ENCODE measurements around the gene GRB10. TPM values are rescaled to one million over a fixed set of nuclear protein-coding genes. Genes with fewer than 3 reads are reported as not detected.
A peak's percentile ranks its signal among the peaks of the same experiment; 100 is the strongest.

The GRB10 gene
- total RNA-seq, 3 donors from 2014 or later: 56.8 to 71.1 (median 61.2) TPM

- TF ChIP-seq POLR2AphosphoS5 (IDR thresholded peaks at IDR 0.05) (no peak), POLR2A (IDR thresholded peaks at IDR 0.05) (no peak), CTCF (IDR thresholded peaks at IDR 0.05) (no peak)
- no peaks in the 10 kb centered on the region for H3K36me3 ChIP-seq
- H3K9me3 ChIP-seq: no peaks in the 10 kb centered on the region
- H3K4me1 ChIP-seq: peaks cover 0 to 5% of the 10 kb centered on the region in 2 donors
- intact Hi-C loops (cut with DNase I; ENCODE audit: low total_unique reads): no loop called here
- H3K27ac ChIP-seq: peak overlapping the region; percentile 67 to 76
- no peaks in the 10 kb centered on the region for H3K27me3 ChIP-seq
- no peak for DNase-seq (ENCODE audit: low spot score in 2 of 2)
- no peak overlapping the region for H3K4me3 ChIP-seq
These were observed 126.4 kb downstream of the GRB10 start for GRCh38 chr7:50656141-50656895.

- H3K4me1 ChIP-seq: peaks cover 0 to 5% of the 10 kb centered on the region in 2 donors
- H3K9me3 ChIP-seq: no peaks in the 10 kb centered on the region
- DNase-seq (ENCODE audit: low spot score in 2 of 2): no peak
- peak overlapping the region in 1 of 2 donors; percentile 67 for H3K27ac ChIP-seq
- H3K4me3 ChIP-seq: no peak overlapping the region
- no peaks in the 10 kb centered on the region for H3K36me3 ChIP-seq
- no peak for TF ChIP-seq POLR2AphosphoS5 (IDR thresholded peaks at IDR 0.05)
- no peak for TF ChIP-seq CTCF (IDR thresholded peaks at IDR 0.05)
- no peak for TF ChIP-seq POLR2A (IDR thresholded peaks at IDR 0.05)
- intact Hi-C loops (cut with DNase I; ENCODE audit: low total_unique reads): no loop called here
- H3K27me3 ChIP-seq: no peaks in the 10 kb centered on the region
These were observed 127.2 kb downstream of the GRB10 start for GRCh38 chr7:50655490-50655889.

GRCh38 chr7:50655020-50655419 lies 127.7 kb downstream of the GRB10 start:
- no peaks in the 10 kb centered on the region for H3K9me3 ChIP-seq
- DNase-seq (ENCODE audit: low spot score in 2 of 2): no peak
- H3K36me3 ChIP-seq: no peaks in the 10 kb centered on the region
- H3K27me3 ChIP-seq: no peaks in the 10 kb centered on the region
- no peak overlapping the region for H3K4me3 ChIP-seq
- intact Hi-C loops (cut with DNase I; ENCODE audit: low total_unique reads): no loop called here
- no peak for TF ChIP-seq CTCF (IDR thresholded peaks at IDR 0.05)
- TF ChIP-seq POLR2AphosphoS5 (IDR thresholded peaks at IDR 0.05): no peak
- TF ChIP-seq POLR2A (IDR thresholded peaks at IDR 0.05): no peak
- H3K4me1 ChIP-seq: peaks cover 0 to 5% of the 10 kb centered on the region in 2 donors
- H3K27ac ChIP-seq: no peak overlapping the region

DNA sequence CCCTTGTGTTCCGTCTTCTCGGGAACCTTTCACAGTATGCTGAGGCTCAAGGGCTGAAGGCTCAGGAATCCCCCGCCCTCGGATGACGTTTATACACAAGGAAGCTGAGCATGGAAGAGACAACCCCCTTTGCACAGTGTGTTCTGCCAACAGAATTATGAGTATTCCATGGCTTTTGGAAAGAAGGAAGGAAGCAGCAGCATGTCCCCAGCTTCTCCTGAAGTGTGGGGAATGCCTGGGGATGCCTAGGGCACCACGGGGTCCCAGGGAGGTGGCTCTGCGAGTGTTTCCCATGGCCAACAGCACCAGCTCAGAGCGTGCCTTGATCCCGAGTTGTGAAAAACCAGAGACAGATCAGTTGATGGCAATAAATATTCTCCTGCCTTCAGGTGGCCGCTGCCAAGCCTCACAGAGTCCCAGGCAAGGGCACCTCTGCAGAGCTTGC lies 128.7 kb downstream of the GRB10 start:
- H3K9me3 ChIP-seq: no peaks in the 10 kb centered on the region
- H3K4me1 ChIP-seq: peaks cover 0 to 5% of the 10 kb centered on the region in 2 donors
- H3K27ac ChIP-seq: peak overlapping the region; percentile 45 to 84
- intact Hi-C loops (cut with DNase I; ENCODE audit: low total_unique reads): no loop called here
- no peak overlapping the region for H3K4me3 ChIP-seq
- no peaks in the 10 kb centered on the region for H3K27me3 ChIP-seq
- TF ChIP-seq POLR2AphosphoS5 (IDR thresholded peaks at IDR 0.05) (peak in 1 of 3 donors; percentile 10), CTCF (IDR thresholded peaks at IDR 0.05) (no peak)
- no peak for DNase-seq (ENCODE audit: low spot score in 2 of 2)
- no peaks in the 10 kb centered on the region for H3K36me3 ChIP-seq

DNA sequence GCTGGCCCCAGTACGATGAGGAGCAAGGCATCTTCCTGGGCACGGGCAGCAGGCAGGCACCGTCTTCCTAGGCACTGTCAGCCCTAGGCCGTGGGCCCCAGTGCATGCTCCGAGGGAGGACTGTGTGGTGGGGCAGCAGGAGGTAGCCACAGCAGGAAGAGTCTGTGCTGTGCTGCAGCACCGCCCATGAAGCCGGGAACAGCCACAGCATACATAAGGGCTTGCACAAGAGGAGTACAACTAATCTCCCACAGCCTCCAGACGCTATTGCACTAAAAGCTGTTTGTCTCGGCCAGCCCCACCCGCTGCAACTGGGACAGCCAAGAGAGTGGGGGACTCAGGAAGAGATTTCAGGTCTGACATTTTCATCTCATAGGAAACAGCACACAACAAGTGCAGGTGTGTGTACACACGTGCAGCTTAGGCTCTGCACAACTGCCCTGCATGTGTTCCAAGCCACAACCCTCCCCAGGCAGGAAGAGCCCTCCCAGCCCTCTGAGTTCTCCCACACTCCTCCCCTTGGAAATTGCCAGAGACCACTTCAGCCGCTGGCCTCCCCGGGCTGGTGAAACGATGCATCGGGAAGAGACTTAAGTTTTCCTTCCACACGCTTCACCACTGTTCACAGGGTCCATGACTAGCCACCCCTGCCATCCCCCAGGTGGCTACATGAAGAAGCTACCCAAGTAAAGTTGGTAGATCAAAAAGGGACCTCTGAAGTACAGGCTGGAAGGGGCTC lies 129.4 kb downstream of the GRB10 start:
- H3K36me3 ChIP-seq: no peaks in the 10 kb centered on the region
- no peaks in the 10 kb centered on the region for H3K27me3 ChIP-seq
- TF ChIP-seq POLR2A (IDR thresholded peaks at IDR 0.05) (no peak), POLR2AphosphoS5 (IDR thresholded peaks at IDR 0.05) (peak in 1 of 3 donors; percentile 32)
- peak overlapping the region; percentile 45 to 84 for H3K27ac ChIP-seq
- peaks cover 0 to 4% of the 10 kb centered on the region in 2 donors for H3K4me1 ChIP-seq
- H3K4me3 ChIP-seq: peak overlapping the region in 2 of 3 donors; percentile 8 to 32
- H3K9me3 ChIP-seq: no peaks in the 10 kb centered on the region
- DNase-seq (ENCODE audit: low spot score in 2 of 2): no peak
- intact Hi-C loops (cut with DNase I; ENCODE audit: low total_unique reads): no loop called here

Data from breast epithelium (tissue), 4 donors.